ENCODE data around the gene MRPS10.

DNA sequence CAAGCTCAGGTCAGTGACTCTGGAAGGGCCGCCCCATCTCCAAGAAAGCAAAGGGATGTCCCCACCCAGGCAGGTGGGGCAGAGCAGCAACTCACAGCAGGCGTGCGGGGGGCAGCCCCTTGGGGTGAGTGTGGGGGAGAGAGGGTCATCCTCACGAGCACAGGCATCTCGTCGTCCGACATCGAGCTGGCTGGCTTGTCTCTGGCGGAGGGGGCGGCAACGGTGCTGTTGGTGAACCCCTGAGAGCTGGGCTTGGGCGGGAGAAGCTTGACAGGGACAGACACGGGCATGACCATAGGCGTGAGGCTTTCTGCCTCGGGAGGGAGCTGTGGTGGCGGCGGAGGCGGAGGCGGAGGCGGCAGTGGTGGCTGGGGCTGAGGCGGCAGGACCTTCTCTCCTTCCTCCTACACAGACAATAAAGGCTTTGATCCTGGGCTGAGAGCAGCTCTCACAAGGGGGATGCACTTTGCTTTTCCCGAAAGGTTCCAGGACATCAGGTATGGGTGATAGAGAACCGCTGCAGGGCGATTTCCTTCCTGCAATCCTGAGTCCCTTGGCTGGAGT, 45.6 kb upstream of the MRPS10 start:
- TF ChIP-seq, protein P1, sequence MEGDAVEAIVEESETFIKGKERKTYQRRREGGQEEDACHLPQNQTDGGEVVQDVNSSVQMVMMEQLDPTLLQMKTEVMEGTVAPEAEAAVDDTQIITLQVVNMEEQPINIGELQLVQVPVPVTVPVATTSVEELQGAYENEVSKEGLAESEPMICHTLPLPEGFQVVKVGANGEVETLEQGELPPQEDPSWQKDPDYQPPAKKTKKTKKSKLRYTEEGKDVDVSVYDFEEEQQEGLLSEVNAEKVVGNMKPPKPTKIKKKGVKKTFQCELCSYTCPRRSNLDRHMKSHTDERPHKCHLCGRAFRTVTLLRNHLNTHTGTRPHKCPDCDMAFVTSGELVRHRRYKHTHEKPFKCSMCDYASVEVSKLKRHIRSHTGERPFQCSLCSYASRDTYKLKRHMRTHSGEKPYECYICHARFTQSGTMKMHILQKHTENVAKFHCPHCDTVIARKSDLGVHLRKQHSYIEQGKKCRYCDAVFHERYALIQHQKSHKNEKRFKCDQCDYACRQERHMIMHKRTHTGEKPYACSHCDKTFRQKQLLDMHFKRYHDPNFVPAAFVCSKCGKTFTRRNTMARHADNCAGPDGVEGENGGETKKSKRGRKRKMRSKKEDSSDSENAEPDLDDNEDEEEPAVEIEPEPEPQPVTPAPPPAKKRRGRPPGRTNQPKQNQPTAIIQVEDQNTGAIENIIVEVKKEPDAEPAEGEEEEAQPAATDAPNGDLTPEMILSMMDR (IDR thresholded peaks at IDR 0.05) = no peak
- no peak for TF ChIP-seq POLR2A (IDR thresholded peaks at IDR 0.05)

All from uterus (tissue), 2 donors.